NCI-H1048 (cell line): Measurements from ENCODE around the gene FFAR3.

ENCODE experiments used
- DNase-seq: peaks from one replicate; lab custom pipeline; 2025; lab: John Stamatoyannopoulos, UW

FFAR3 gene, protein sequence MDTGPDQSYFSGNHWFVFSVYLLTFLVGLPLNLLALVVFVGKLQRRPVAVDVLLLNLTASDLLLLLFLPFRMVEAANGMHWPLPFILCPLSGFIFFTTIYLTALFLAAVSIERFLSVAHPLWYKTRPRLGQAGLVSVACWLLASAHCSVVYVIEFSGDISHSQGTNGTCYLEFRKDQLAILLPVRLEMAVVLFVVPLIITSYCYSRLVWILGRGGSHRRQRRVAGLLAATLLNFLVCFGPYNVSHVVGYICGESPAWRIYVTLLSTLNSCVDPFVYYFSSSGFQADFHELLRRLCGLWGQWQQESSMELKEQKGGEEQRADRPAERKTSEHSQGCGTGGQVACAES

GRCh38 chr19:35357867-35358573 lies at the start of gene FFAR3:
TSS of gene FFAR3 (plus strand) at chr19:35358460. CDS start at chr19:35358891, 431 bp downstream.
- DNase-seq: no peak

DNA sequence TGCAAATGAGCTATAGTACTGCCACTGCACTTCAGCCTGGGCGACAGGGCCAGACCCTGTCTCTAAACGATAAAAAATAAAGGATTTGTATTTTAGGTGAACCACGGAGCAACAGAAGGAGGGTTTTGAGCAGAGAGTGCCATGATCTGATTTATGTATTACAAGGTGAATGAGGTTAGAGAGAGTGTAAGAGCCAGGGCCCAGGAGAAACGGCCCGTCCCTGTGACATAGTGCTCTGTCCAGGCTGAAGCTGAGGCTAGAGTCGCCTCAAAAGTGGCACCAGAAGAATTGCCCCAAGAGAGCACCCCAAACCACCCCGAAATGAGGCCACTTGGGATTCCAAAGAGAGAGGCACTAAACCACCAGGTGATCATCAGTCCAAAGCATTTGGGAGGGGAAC lies 49.4 kb upstream of the FFAR3 start:
- DNase-seq: no peak

DNA sequence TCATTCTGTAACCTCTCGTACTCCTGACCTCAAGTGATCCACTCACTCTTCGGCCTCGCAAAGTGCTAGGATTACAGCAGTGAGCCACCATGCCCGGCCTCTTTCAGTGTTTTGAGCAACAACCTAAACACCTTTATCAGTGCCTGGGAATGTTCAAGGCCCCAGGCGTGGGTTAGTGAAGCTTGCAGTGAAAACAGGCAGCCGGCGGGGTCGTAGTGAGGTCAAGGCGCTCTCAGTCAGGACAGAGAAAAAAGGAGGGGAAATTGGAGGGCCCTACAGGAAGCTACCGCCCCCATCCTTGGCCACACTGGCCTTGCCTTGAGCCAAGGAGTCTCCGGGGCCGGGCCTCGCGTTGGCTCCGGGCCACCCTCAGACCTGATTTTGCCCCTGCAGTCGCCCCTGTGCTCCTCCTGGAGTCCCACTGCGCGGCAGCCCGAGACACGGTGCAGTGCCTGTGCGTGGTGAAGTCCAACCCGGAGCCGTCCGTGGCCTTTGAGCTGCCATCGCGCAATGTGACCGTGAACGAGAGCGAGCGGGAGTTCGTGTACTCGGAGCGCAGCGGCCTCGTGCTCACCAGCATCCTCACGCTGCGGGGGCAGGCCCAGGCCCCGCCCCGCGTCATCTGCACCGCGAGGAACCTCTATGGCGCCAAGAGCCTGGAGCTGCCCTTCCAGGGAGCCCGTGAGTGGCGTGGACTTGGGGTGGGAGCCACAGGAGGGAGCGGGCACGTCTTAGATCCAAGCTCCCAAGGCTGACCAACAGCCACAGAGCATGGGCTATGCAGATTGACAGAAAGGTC lies 48.6 kb upstream of the FFAR3 start:
- DNase-seq: no peak

- no peak for DNase-seq
Measured at GRCh38 chr19:35310331-35310730, 47.9 kb upstream of the FFAR3 start.

GRCh38 chr19:35310811-35311465 lies 47.3 kb upstream of the FFAR3 start:
- DNase-seq: no peak

DNA sequence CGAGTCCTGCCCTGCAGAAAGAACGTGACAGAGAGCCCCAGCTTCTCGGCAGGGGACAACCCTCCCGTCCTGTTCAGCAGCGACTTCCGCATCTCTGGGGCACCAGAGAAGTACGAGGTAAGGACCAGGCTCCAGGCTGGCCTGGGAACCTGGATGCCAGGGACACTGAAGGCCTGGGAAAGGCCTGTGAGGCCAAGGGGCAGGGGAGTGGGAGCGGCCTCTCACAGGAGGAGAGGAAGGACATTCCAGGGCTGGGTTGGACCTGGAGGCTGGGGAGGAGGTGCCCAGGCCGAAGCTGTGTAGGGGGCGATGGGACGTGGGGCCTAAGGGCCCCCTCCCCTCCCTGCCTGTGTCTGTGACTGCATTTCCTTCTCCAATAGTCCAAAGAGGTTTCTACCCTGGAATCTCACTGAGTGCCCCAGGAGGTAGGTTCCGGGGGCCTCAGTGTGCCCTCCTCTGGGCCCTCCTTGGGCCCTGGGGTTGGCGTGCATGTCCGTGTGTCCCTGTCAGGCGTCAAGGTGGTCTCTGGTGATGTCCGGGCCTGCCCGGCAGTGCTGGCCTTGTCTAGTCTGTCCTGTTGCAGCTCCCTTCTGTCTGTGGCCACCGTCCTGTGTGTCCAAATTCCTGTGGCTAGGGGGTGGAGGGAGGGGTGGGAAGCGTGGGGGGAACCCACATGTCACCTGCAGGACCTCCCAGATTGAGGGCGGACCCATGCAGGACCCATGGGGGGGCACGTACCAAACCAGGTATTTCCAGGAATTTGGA lies 46.2 kb upstream of the FFAR3 start:
- DNase-seq: no peak

DNA sequence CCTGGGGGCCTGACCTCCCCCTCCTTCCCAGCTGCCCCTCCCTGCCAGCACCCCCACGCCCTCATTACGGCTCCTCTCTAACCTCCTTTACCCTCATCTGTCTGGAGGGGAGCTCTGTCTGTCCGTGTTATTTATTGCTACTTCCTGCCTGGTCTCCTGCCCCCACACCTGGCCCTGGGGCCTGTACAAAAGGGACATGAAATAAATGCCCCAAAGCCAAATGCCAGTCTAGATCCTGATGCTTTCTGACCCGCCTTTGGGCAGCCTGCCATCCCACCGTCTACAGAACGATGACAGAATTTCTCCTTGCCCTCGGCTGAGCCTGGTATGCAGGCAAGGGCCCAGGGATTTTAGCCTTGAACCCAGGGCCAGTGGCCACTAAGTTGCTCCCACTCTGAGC lies 44.7 kb upstream of the FFAR3 start:
- DNase-seq: no peak

GRCh38 chr19:35314031-35314430 lies 44.2 kb upstream of the FFAR3 start:
- DNase-seq: no peak

DNA sequence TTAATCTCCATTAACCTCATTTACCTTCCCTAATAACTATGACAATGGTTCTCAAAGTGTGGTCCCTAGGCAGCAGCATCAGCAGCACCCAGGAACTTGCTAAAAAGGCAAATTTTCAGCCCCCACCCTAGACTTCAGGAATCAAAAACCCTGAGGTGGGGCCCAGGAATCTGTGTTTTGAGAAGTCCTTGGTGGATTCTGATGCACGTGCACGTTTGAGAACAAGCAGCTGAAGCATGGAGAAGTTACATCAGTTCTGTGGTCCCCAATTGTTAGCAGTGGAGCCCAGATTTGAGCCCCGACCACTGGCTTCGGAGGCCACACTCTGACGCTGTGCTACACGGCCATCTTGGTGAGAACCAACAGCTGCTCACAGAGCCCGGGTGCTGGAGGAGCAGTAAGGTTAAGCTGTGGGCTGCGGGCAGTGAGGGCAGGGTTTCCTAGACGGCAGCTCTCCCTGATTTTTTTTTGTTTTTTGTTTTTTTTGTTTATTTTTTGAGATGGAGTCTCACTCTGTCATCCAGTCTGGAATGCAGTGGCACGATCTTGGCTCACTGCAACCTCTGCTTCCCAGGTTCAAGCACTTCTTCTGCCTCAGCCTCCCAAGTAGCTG lies 43.3 kb upstream of the FFAR3 start:
- no peak for DNase-seq

- no peak for DNase-seq
Measured at GRCh38 chr19:35315883-35316282, 42.4 kb upstream of the FFAR3 start.

DNA sequence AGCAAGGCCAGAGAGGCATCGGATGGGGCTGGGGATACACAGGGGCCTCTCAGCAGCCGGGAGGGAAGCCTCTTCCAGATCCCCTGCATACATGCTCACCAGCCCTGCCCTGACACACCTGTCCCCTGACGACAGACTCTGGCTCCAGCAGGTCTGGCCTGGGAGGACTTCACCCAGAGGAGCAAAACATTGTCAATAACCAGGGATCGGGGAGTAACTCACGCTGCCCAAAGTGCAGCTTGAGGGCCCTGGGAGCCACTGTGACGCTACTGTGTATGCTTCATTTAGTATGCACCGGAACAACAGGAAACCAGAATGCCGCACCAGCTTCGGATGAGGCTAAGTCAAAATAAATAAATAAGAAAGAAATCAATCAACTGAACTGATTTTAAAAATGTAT lies 41.7 kb upstream of the FFAR3 start:
- no peak for DNase-seq

GRCh38 chr19:35317464-35318043 lies 40.7 kb upstream of the FFAR3 start:
- DNase-seq: no peak

GRCh38 chr19:35318679-35319448 lies 39.4 kb upstream of the FFAR3 start:
- no peak for DNase-seq

DNA sequence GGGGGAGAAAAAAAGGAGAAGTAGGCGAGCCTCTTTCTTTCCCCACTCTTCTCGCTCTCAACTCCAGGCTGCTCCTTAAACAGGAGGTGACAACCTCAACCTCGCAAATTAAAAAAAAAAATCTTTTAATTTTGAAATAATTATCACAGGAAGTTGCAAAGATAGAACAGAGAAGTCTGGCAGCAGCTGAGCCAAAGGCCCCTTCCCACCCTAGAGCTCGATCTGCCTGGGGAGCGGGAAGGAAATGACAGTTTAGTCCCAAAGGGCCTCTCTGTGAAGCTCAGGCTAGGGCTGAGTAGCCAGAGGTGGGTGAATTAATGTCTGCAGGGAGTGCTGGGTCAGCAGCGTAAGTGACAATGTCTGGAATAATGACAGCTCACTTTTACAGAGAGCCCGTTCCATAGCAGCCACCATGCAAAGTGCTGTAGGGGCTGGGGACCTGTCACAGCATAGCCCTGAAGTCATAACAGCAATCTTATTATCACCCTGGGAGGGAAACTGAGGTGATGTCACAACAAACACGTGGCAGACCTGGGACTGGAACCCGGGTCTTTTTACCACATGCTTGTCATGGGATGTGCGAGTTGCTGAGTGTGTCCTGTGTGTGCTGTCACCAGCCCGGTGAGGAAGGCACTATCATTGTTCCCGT lies 38.1 kb upstream of the FFAR3 start:
- DNase-seq: no peak

GRCh38 chr19:35321291-35321690 lies 37.0 kb upstream of the FFAR3 start:
- no peak for DNase-seq

GRCh38 chr19:35322014-35322413 lies 36.2 kb upstream of the FFAR3 start:
- no peak for DNase-seq

- DNase-seq: no peak
Measured at GRCh38 chr19:35327642-35328041, 30.6 kb upstream of the FFAR3 start.

DNA sequence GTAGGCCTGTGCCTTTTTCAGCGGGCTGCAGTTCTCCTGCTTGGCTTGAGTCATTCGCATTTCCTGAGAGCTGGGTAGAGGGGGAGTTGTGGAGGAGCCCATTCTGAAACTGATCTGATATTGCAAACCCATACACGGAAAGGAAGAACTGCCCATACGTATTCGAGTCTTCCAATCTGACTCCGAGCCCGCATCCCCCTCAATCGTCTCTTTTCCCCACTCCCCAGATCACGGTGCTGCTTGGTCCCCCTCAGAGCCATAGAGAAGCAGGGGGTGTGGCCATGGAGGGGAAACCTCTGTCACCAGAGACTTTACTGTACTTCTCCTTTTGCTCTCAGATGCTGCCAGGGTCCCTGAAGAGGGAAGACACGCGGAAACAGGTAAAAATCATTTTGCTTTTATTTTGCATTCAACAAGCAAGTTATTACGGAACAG lies 29.4 kb upstream of the FFAR3 start, which contains the start of gene CD22:
TSS of gene CD22 (plus strand) at position 337 of the 435 bp plus-strand sequence. CDS start 2,854 bp downstream, outside the sequence.
- DNase-seq: no peak

GRCh38 chr19:35329323-35329722 lies 28.9 kb upstream of the FFAR3 start:
- DNase-seq: no peak
